Cardiac muscle cell (in vitro differentiated cells and primary cell): Measurements from ENCODE around the gene ULBP2. TPM values are rescaled to one million over a fixed set of nuclear protein-coding genes. Genes with fewer than 3 reads are reported as not detected.
A peak's percentile ranks its signal among the peaks of the same experiment; 100 is the strongest.

ENCODE experiments used
- DNase-seq, 2 donors: peaks; one replicate each; pipeline versions ENCODE4 v3.0.0 to v3.0.0-alpha.2; 2010 to 2017; ENCODE audit warnings: low read depth in 1 of 2, low spot score in 1 of 2
- H3K27ac ChIP-seq: fragments of 200-600 bp; sonication (generic); 2 replicates; pipeline ENCODE4 v1.5.1; 2016
- H3K27me3 ChIP-seq: fragments of 200-600 bp; sonication (generic); 2 replicates; pipeline ENCODE4 v1.6.0; 2016; ENCODE audit warnings: control low read depth
- H3K36me3 ChIP-seq: fragments of 200-600 bp; sonication (generic); 2 replicates; pipeline ENCODE4 v1.5.1; 2016; ENCODE audit warnings: control low read depth
- H3K4me1 ChIP-seq: fragments of 200-600 bp; sonication (generic); 2 replicates; pipeline ENCODE4 v1.8.1; 2017; ENCODE audit warnings: low read depth, mild to moderate bottlenecking, mixed run types
- H3K4me3 ChIP-seq: fragments of 200-600 bp; sonication (generic); 2 replicates; pipeline ENCODE4 v1.5.1; 2016; ENCODE audit warnings: mild to moderate bottlenecking
- H3K9me3 ChIP-seq: fragments of 200-600 bp; sonication (generic); 2 replicates; pipeline ENCODE4 v1.5.1; 2017; ENCODE audit warnings: low read depth, mild to moderate bottlenecking, control low read depth
- CTCF ChIP-seq: IDR thresholded peaks from 2 replicates; pipeline ENCODE4 v1.5.1; 2012; ENCODE audit warnings: low read depth, mild to moderate bottlenecking, low read length
- polyA plus RNA-seq: library from polyadenylated mRNA; unstranded; fragments of >200 nt; fragmentation: Nextera tagmentation; extraction: Ambion mirVana; gene quantifications from 2 replicates; pipeline ENCODE4 v1.2.1, GENCODE V29; 2016
- total RNA-seq: library from RNA; depleted of rRNA; stranded (reverse); fragments of >200 nt; gene quantifications from 2 replicates; pipeline ENCODE4 v1.2.3, GENCODE V29; 2016

The ULBP2 gene
- total and polyA plus RNA-seq, 2 experiments from 2014 or later, result not detected

GRCh38 chr6:149897855-149898744 is 43.7 kb upstream of the ULBP2 start, which contains the start of gene RAET1E:
Gene RAET1E (minus strand): TSS chr6:149898113. CDS start chr6:149890901, 7,212 bp downstream.
- TF ChIP-seq CTCF, result peak; percentile 2
- Histone ChIP-seq H3K27ac (no peak within 1 kb of the TSS), H3K9me3 (no peaks in the 10 kb centered on the region), H3K4me1 (no peaks in the 10 kb centered on the region), H3K36me3 (no peaks in the 10 kb centered on the region), H3K4me3 (no peak within 1 kb of the TSS), H3K27me3 (no peaks in the 10 kb centered on the region)
- DNase-seq, result peak in 1 of 2 donors; percentile 23

- H3K9me3 ChIP-seq, result no peaks in the 10 kb centered on the region
- no peaks in the 10 kb centered on the region for H3K27me3 ChIP-seq
- no peaks in the 10 kb centered on the region for H3K4me1 ChIP-seq
- no peak overlapping the region for H3K27ac ChIP-seq
- H3K4me3 ChIP-seq, result no peak overlapping the region
- no peak for DNase-seq
- H3K36me3 ChIP-seq, result no peaks in the 10 kb centered on the region
- TF ChIP-seq CTCF, result no peak
Observed at GRCh38 chr6:149898966-149899365, 42.8 kb upstream of the ULBP2 start.

GRCh38 chr6:149899486-149899885 is 42.3 kb upstream of the ULBP2 start:
- H3K27ac ChIP-seq, result no peak overlapping the region
- no peaks in the 10 kb centered on the region for H3K27me3 ChIP-seq
- no peaks in the 10 kb centered on the region for H3K36me3 ChIP-seq
- no peak for DNase-seq
- H3K9me3 ChIP-seq, result no peaks in the 10 kb centered on the region
- H3K4me3 ChIP-seq, result no peak overlapping the region
- no peak for TF ChIP-seq CTCF
- H3K4me1 ChIP-seq, result no peaks in the 10 kb centered on the region

GRCh38 chr6:149899926-149900619 is 41.7 kb upstream of the ULBP2 start:
- no peaks in the 10 kb centered on the region for H3K27me3 ChIP-seq
- H3K27ac ChIP-seq, result no peak overlapping the region
- TF ChIP-seq CTCF, result no peak
- no peaks in the 10 kb centered on the region for H3K36me3 ChIP-seq
- H3K4me1 ChIP-seq, result no peaks in the 10 kb centered on the region
- H3K4me3 ChIP-seq, result no peak overlapping the region
- no peak for DNase-seq
- H3K9me3 ChIP-seq, result no peaks in the 10 kb centered on the region

GRCh38 chr6:149900620-149901443 is 41.0 kb upstream of the ULBP2 start:
- TF ChIP-seq CTCF, result no peak
- no peaks in the 10 kb centered on the region for H3K27me3 ChIP-seq
- H3K36me3 ChIP-seq, result no peaks in the 10 kb centered on the region
- H3K4me3 ChIP-seq, result no peak overlapping the region
- no peaks in the 10 kb centered on the region for H3K4me1 ChIP-seq
- H3K27ac ChIP-seq, result no peak overlapping the region
- no peak for DNase-seq
- H3K9me3 ChIP-seq, result no peaks in the 10 kb centered on the region
